Right forelimb (tissue), 1 donor: Measurements from ENCODE around the gene ADGRB3.
A peak's percentile ranks its signal among the peaks of the same experiment; 100 is the strongest.

Experiments
- DNase-seq: peaks from one replicate; pipeline ENCODE4 v3.0.0-alpha.2; 2018

The ADGRB3 gene

DNA sequence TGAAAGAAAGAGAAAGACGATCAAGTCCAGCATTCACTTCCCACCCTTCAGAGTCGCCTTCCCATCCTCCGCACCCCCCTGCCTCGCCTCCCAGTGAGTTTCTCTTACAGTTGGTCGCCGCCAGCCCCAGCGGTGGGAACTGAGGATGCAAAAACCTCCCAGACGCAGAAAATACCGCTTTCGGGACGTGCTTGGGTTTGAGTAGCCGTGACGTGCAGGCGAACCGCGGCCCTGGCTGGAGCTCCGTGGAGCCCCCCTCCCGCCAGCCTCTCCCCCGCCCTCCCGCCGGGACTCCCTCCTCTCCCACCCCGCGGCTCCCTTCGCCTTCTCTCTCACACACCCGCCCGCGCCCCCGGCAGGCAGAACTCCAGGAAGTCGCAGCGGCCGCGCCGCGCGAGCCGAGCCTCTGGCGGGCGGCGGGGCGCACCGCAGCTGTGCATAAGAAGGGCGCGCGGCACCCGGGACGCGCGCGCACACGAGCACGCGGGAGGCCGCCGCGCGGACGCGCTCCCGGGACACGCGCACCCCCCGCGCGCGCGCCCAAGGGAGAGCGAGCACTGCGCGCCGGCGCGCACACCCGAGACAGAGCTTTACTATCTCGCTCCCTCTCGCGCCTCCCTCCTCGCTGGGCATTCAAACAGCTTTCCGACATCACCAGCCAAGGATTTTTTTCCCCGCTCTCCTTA, at the start of gene ADGRB3:
TSS of gene ADGRB3 (plus strand) at position 557 of the 686 bp plus-strand sequence. CDS start 3,394 bp downstream, outside the sequence.
- peak; percentile 92 for DNase-seq

DNA sequence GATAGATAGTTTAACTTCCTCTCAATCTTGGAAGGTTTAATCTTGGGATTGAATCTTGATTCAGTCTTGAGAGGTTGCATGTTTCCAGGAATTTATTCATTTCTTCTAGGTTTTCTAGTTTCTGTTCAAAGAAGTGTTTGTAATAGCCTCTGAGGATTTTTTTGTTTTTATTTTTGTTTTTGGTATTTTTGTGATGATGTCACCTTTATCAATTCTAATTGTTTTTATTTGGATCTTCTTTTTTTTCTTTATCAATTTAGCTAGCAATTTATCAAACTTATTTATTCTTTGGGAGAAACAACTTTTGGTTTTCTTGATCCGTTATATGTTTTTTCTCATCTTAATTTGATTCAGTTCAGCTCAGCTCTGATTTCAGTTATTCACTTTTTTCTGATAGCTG, 41.5 kb upstream of the ADGRB3 start:
- DNase-seq: no peak

DNA sequence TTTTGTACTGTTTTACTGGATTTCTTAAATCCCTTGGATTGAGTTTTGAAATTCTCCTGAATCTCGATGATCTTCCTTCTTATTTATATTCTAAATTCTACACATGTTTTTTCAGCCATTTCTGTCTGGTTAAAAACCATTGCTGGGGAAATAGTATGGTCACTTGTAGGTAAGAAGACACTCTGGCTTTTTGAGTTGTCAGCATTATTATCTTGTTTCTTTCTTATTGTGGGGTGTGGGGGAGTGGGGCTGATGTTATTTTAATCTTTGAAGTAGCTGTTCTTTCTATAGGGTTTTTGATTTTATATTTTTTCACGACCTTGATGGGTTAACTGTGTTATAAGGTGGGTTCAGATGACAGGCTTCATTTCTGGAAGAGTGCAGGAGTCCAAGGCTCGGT, 37.4 kb upstream of the ADGRB3 start:
- DNase-seq: no peak

DNA sequence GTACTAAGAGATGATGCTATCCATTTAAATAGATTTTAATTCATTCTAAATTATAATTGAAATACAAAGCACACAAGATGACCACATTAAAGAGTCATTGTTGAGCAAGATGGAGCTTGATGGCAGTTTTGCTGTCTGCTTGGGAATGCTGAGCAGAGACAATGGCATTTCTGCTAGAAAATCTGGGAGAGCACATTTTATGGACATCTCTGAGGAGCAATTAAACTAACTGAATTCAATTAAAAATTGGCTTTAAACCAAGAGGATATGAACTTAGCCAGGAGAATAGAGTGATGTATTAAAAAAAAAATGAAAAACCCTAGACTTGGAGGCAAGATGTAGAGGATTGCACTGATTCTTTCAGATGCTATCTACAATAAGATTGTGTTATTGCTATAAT, 19.1 kb upstream of the ADGRB3 start:
- DNase-seq: no peak

DNA sequence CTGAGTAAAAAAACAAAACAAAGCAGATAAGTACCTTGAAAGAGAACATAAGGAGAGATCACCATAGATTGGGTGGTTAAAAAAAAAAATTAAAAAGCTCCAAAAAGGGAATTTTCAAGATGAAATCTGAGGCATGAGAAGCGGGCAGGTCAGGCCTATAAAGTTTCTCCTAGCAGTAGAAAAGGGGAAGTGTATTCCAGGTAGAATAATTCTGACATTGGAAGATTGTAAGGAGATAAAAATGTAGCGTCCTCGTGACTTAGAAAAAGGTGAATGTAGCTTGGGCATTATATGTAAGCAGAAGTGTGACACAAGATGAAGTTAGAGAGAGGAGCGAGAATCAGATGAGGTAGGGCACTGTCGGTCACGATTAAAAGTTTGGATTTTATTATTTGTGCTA, 9.1 kb upstream of the ADGRB3 start:
- no peak for DNase-seq

DNA sequence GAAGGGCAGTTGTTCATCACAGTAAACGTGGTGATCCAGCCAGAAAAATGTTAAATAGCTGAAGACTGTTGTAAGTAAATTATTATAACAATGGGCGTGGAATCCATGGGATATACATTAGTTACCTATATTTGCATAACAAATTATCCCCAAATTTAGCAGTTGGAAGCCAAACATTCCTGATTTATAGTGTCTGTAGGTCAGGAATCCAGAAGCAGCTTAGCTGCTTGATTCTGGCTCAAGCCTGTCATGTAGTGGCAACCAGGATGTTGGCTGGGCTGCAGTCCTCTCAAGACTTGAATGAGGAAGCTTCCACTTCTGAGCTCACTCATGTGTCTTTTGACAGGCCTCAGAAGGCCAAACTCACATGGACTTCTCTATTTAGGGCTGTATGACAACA, 6.9 kb upstream of the ADGRB3 start:
- DNase-seq: no peak

DNA sequence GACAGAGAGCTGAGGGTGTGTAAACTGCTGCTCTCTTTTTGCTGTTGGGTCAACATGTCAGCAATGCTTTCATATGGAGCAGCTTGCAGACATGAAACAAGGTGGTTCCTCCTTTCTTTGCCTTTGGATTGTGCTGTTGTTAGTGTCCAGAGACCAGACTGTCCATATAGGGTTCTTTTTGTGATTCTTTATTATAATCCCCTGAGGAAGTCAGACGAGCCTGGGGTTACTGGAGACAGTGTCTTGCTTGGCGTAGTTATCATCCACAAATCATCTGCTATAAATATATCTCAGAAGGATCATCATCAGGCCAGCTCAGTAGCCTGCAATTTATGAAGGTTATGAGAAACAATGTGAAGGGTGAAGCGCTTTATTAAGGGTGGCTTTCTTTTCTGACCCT, 2.3 kb upstream of the ADGRB3 start:
- no peak for DNase-seq

DNA sequence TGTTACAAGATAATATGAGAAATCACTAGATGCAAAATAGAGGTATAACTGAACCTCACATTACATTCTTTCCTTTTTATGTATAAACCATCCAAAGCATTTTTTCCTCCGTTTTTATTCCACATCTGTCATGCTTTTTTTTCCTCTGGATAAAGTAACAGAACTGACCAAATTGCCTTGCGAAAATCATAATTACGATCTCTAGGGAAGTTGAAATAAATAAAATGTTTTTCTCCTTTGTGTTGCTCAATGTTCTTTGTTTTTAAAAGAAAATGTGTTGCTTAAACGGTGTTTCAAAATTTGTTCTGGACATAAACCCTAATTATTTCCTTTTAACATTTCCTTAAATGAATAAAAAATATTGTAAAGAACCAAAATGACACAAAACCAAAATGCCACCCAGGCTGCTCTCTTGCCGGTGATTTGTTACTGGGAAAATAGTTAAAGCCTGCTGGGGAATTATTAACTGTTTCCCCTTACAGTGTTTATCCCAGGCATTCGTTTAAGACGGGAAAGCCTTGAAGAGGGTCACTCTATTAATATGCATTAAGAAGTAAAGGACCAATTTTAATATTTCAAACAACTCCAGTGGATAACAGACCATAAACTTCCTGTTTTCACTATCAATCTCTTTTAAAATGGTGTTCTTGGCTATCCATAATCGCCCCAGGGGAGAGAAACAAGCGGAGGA, 1.7 kb upstream of the ADGRB3 start:
- no peak for DNase-seq

DNA sequence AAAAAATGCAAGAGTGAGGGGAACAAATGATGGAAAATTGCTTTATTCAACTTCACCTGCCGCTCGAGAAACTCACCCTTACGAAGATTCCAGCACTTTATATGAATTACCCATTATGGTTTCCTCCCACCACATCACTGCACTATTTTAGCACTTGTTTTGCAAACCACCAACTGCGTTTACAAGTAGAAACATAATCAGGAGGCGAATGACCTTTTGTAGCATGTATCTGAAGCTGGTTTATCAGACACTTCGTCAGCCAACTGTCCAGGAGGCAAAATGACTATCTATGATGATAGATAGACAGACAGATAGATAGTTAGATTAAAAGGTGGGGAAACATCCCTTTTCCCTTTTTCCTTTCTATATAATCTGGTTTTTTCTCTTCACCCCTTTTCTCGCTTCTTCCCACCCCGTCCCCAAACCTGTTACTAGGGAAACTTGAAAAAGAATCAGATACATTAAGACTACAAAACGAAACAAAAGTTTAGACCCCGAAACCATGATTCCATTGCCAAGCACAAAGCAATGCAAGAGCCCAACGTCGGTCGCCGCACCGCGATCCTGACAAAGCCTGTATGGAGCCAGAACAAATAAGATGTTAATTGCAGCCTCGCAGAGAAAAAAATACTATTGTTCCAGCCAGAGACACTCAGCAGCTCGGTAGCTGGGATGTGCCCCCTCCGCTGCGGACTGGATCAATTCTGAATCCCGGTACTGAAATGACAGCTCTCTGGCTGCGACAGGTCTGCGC, 933 bp upstream of the ADGRB3 start:
- no peak for DNase-seq

DNA sequence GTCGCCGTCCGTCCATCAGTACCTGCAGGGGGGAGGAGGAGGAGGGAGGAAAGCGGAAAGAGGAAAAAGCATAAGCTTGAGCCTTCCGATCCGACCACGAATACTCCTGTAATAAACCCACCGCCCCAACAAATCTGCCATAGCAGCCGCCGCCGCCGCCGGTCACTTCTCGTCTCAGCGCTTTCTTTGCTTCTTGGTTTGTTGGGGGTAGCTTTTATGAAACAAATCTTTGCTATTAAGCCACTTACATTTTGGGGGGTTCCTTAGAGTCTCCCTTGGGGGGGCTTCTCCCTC, 277 bp downstream of the ADGRB3 start:
- DNase-seq: no peak

DNA sequence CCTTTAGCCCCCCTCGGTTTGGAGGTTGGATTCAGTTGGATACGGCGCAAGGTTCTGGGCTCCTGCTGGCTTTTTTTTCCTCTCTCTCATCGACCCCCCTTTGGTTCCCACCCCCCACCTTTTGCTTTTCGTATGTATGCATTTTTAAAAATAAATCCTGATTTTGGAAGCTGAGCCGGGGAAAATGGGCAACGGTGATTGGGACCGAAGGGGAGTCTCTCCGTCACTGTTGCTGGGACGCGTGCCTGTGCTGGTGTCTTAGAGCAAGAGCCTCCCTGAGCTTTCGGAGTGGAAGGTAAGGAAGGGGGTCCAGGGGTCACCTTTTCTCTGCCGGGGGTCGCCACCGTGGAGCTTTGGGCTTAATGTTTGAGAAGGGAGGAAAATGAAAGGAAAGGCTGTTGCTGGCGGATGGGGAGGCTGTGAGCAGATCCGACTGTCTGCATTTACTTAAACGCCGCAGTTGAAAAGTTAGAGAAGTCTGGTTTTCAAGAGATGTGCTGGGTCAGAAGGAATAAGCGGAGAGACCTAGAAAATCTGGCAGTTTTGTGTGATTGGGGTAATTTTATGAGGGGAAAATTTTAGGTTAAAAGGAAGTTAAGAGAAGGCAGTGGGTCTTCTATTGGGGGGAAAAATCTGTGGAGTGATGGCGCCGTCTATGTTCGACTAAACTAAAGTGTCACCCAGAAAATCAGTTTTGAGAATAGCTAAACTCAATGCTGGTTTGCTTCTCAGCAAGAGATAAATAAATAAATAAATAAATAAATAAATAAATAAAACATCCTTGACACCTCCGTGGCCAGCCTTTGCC, 828 bp downstream of the ADGRB3 start:
- DNase-seq: peak; percentile 72

DNA sequence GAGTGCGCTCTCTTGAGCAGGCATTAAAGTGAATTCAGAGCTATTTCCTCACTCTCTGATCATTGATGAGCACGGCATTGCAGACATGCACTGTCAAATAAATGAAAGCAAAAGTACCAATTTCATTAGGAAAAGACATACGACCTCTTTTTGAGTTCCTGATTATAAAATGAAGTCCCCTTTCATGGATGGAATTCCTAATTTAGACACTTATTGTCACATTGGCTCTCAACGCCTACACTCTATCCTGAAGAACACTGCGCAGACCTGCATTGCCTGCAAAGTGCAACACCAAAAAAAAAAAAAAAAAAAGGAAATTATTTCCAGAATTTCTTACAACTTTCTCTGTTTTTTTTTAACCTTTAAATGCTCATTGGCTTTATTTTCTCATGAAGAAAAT, 1.6 kb downstream of the ADGRB3 start:
- DNase-seq: no peak

DNA sequence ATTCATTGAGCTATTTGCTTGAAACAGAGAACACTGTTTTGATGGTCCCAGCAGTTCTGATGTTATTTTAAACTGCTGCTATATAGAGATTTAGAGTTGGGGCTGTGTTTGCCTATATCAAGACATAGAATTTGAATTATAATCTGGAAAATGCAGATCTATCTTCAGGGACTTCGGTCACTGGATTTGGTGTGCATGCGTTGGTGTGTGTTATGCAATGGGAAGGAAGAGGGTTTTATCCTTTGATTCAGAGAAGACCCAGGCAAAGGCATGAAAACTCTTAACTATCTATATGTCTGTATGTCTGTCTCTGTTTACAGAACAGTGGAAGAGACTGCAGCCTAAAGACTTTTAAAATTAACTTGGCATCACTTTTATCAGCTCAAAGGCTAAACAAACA, 2.0 kb downstream of the ADGRB3 start:
- DNase-seq: no peak

DNA sequence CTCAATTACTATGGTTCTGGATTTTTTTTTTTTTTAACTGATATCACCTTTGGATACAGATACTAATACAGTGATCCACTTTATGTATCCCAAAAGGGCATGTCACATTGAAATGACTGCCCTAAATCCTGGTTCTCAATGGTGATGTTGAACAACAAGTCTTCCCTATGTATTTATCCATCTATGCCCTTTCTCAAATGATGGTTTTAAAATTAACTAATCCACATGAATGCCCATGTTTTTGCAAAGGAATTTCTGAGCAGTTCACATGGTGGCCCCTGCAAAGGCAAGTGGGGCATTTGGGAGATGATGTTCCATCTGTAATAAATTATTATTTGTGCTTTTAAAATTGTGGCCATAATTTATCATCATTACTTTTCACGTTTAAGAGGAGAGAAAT, 2.7 kb downstream of the ADGRB3 start:
- DNase-seq: no peak

DNA sequence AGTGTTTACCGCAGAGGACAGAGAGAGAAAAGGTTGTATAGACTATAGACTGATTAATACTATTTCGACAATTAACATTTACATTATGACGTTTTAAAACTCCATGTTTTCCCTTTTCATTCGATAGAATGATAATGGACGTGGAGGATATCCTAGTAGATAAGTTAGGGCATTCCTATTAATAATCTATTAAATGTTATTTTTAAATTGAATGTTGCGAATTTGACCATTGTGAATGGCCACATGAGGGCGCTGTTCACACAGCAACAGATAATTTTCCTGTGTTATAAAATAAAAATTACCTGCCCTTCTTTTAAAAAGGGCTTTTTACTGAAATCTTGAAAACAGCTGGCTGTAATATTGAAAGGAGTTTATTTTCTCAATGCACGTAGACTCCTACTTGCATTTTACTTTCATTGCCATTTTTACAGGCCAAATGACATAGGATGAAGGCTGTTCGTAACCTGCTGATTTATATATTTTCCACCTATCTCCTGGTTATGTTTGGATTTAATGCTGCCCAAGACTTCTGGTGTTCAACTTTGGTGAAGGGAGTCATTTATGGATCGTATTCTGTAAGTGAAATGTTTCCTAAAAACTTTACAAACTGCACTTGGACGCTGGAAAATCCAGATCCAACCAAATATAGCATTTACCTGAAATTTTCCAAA, 3.3 kb downstream of the ADGRB3 start:
- no peak for DNase-seq

DNA sequence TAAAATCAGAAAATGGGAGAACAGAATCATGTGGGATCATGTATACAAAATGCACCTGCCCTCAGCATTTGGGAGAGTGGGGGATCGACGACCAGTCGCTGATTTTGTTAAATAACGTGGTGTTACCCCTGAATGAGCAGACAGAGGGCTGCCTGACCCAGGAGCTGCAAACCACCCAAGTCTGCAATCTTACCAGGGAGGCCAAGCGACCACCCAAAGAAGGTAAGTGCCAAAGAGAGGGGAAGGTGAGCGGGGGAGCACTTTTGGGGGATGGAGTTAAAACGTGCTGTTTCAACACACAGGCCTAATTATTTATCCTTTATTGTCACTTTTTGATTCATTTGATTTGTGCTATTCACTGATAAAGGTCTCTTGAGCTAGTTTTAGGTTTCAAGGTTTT, 4.1 kb downstream of the ADGRB3 start:
- no peak for DNase-seq

DNA sequence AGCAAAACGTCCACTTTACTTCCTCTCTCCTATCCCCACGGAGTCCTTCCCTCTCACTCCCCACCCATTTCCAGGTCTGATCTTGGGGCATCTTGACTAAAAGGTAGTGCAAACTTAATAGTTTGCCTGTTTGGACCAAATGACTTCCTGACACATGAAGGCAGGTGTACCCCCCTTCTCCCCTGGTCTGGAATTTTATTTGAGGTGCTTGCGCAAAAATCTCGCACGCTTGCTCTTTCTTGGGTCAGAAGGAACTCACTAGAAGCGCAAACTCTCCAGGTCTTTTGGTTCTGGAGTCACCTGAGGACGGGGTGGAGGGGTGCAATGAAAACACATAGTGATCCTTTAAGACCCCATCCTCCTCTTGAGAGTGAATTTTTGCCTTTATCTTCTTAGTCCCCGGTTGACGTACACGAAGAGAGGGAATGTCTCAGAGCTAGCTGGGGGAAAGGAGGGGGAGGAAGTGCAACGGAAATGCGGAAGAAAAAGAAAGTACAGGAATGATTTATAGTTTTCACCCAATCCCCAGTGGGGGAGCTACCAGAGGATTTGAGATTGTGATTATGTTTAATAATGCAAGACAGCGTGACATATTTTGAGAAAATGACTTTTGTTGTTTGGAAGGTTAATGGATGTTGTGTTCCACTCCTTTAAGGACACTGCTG, 4.9 kb downstream of the ADGRB3 start:
- no peak for DNase-seq

DNA sequence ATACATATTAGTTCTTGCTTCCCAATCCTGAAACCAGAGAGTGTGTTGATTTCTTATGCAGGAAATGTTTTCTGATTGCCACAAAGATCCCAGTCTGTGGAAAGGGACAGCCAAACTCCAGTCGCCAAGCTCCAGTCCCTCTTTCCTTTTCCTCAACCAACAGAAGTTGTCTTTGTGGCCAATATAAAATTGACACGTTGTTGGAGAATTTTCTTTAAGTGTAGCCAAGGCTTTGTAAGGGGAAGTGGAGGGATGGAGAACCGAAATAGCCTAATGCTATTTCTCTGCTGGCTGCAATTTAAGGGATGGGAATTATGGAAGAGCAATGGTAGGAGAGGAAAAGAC, 5.4 kb downstream of the ADGRB3 start:
- DNase-seq: no peak

DNA sequence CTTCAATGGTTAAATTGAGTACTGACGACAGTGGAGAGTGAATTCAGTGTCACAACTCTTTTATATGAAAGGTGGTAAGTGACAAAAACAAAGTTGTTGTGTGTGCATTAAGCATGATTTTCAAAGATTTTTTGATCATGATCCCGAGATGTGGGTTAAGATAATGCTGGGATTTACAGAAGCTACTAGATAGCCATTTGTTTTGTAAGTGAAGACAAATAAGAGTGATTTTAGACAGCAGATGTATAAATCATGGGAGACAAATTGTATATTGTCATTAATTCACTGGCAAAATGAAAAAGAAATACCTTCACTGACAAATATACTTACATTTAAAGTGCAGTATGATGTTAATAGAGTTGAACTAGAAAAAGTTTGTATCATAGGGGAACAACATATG, 6.1 kb downstream of the ADGRB3 start:
- no peak for DNase-seq

DNA sequence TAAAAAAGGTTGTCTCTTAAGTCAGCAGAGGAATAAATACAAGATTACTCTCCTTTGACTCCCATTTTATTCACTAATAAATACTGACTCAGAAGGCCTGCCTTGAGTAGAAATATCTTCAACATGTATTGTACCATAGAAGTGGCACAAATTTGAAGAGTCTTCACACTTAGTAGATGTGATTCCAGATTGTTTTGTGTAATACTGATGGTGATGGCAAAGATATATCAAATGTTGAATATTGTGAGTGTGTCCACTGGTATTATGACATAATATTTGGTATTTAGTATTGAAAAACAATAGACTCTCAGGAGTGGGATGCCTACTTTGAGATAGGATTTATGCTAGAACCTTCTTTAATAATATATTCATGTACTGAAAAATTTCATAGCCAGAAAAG, 7.0 kb downstream of the ADGRB3 start:
- DNase-seq: no peak

DNA sequence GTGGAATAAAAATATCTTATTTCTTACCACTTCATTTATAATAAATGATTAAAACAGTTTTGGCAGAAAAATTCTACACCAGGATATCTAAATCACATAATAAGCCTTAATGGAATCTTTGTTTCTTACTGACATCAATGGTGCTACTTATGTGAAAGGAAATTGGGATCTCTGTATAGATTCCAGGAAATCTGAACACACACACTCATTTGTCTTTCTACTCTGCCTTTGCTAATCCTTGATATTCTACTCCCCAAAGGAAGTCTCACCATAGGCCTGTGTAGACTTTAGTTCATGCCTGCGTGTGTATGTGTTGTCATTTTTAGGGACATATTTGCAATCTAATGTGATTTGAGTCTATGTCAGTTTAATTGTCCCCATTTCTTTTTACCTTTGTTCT, 7.9 kb downstream of the ADGRB3 start:
- no peak for DNase-seq

DNA sequence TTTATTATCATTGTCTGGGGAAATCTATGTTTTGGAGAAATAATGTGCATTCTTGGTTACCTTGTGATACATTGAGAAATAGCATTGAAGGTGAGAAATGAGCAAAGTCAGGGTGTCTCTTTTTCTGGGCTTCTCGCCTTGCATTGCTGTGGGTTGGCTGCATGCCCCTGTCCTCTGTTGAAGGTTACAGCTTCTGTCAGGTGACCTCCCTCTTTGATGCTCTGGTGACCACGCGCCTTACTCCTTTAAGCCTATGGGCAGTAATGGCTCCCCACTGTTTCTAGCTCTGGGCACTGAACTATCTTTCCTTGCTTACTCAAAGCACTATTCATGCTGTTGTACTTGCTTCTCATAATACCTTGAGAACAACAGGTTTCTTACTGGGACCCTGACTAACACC, 14.6 kb downstream of the ADGRB3 start:
- DNase-seq: no peak

DNA sequence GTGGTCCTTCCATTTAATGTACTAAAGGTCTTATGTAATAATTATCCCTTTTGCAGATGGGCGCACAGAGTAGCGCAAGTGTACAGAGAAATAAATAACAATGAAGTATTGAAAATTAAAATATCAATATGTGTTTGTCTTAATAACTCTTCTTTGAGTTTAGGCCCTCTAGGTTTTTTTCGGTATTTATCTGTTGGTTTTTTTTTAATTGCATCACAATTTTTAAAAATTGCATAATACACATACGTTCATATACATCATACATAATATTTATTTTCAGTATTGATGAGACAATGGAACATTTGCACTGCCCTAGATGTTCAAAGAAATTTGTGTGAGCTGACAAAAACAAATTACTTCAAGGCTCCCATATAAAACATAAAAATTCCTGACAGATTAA, 15.1 kb downstream of the ADGRB3 start:
- DNase-seq: no peak
